BE2C (cell line): ENCODE measurements around the gene SCAMP2.

ENCODE experiments used
- DNase-seq: peaks from one replicate; pipeline ENCODE4 v3.0.0-alpha.2; 2020
- H3K27me3 ChIP-seq: fragments of 250-450 bp; sonication (Bioruptor Pico); 2 replicates; pipeline ENCODE4 v1.5.1; 2020; ENCODE audit warnings: mild to moderate bottlenecking
- H3K36me3 ChIP-seq: fragments of 250-450 bp; sonication (Bioruptor Pico); 2 replicates; pipeline ENCODE4 v1.5.1; 2020; ENCODE audit warnings: mild to moderate bottlenecking
- H3K4me1 ChIP-seq: fragments of 250-450 bp; sonication (Bioruptor Pico); 2 replicates; pipeline ENCODE4 v1.5.1; 2020
- H3K4me3 ChIP-seq: 2 replicates; pipeline ENCODE4 v1.5.1; 2011; ENCODE audit warnings: low read depth, low read length
- H3K9me3 ChIP-seq: fragments of 250-450 bp; sonication (Bioruptor Pico); 2 replicates; pipeline ENCODE4 v1.5.1; 2020
- TF ChIP-seq, protein P1 (sequence below): IDR thresholded peaks from 2 replicates; pipeline ENCODE4 v1.5.1; 2012; ENCODE audit warnings: mild to moderate bottlenecking, low read depth, low read length

SCAMP2 gene

DNA sequence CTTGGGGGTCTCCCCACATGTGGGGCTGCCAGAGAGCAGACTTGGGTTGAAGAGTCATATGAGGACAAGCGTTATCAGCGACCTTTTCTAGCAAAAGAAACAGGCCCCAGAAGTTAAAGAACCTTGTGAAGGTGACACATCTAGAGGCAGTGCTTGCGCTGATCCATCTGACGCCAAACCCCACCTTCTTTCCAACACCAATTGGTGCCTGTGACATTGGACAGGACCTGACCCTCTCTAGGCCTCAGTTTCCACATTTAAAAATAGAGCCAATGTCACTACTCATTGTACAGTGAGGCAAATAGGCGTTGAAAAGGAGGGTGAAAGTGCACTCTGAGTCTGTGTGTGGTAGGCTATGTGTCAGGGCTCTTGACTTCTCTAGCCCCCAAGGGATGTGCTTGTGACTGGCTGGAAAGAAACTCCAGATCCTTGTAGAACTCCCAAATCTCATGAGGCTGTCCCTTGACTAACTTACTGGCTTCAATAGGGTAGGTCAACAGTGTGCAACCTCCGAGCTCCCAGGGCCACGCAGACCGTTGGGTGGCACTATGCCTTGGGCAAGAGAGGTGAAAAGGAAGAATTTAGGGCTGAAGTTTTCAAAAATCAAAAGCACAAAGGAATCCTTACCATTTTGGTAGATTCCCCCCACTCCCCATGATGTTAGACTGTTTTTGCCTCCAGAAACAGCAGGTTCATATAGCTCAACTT, 34.2 kb upstream of the SCAMP2 start:
- Histone ChIP-seq H3K27me3 (no peaks in the 10 kb centered on the region), H3K4me1 (no peaks in the 10 kb centered on the region), H3K4me3 (peak overlapping the region; percentile 94), H3K36me3 (peaks cover 33% of the 10 kb centered on the region), H3K9me3 (no peaks in the 10 kb centered on the region)
- TF ChIP-seq, protein P1, sequence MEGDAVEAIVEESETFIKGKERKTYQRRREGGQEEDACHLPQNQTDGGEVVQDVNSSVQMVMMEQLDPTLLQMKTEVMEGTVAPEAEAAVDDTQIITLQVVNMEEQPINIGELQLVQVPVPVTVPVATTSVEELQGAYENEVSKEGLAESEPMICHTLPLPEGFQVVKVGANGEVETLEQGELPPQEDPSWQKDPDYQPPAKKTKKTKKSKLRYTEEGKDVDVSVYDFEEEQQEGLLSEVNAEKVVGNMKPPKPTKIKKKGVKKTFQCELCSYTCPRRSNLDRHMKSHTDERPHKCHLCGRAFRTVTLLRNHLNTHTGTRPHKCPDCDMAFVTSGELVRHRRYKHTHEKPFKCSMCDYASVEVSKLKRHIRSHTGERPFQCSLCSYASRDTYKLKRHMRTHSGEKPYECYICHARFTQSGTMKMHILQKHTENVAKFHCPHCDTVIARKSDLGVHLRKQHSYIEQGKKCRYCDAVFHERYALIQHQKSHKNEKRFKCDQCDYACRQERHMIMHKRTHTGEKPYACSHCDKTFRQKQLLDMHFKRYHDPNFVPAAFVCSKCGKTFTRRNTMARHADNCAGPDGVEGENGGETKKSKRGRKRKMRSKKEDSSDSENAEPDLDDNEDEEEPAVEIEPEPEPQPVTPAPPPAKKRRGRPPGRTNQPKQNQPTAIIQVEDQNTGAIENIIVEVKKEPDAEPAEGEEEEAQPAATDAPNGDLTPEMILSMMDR = no peak
- no peak for DNase-seq

DNA sequence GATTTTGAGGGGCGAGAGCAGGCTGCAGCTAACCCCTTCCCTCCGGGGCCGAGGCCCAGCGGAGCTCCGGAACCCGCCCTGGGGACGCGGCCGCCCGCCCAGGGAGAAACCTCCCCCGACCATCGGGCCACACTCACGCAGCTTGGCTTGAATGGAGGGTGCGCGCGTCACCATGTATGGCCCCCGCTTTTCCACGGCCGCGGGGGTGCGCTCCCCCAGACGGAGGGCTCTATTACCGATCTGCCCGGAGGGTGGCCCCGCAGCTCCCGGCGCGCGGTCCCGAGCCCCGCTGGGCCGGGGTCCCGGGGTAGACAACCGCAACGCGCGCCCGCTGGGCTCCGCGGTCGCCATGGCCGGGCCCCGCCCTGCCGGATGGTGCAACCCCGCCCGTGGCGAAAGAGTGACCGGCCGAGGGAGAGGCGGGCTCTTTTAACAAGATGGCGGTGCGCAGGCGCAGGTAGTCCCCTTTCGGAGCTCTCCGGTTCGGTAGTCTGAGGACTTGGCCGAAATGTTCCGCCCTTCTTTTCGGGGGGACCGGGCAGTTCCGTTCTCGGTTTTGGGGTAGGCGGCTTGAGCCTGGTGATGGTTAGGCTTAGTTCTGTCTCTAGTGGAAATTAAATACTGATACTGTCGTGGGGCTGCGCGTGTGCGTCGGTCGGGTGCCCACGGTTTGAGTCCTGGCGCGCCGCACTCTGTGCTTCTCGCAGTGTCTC, 33.4 kb upstream of the SCAMP2 start, which contains the start of gene FAM219B:
Gene FAM219B (minus strand): TSS at position 402 of the 713 bp plus-strand sequence. CDS start 51 bp downstream, at position 351.
- no peaks in the 10 kb centered on the region for H3K9me3 ChIP-seq
- DNase-seq = peak; percentile 94
- H3K4me1 ChIP-seq = no peaks in the 10 kb centered on the region
- peaks cover 34% of the 10 kb centered on the region for H3K36me3 ChIP-seq
- no peaks in the 10 kb centered on the region for H3K27me3 ChIP-seq
- peak within 1 kb of the TSS; percentile 94 for H3K4me3 ChIP-seq
- TF ChIP-seq, protein P1 = no peak

DNA sequence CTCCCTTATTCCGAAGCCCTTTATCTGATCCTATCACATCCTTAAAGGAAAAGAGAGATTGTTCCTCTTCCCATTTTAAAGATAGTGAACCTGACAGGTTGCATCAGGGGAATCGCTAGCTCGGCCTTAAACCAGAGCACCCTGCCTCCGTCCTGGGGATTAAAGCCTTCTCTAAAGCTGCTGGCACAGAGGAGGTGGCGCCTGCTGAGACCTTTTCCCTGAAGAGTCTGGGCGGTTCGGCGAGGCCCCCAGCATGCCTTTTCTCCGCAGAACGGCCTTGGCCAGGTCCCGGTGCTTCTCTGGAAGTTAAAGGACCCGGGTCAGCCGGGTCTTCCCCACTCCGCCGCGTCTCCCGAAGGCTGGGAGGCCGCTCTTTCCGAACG, 32.9 kb upstream of the SCAMP2 start:
- no peak for DNase-seq
- TF ChIP-seq, protein P1 = no peak
- H3K4me3 ChIP-seq = peak overlapping the region; percentile 94
- no peaks in the 10 kb centered on the region for H3K9me3 ChIP-seq
- H3K4me1 ChIP-seq = no peaks in the 10 kb centered on the region
- no peaks in the 10 kb centered on the region for H3K27me3 ChIP-seq
- H3K36me3 ChIP-seq = peaks cover 34% of the 10 kb centered on the region

DNA sequence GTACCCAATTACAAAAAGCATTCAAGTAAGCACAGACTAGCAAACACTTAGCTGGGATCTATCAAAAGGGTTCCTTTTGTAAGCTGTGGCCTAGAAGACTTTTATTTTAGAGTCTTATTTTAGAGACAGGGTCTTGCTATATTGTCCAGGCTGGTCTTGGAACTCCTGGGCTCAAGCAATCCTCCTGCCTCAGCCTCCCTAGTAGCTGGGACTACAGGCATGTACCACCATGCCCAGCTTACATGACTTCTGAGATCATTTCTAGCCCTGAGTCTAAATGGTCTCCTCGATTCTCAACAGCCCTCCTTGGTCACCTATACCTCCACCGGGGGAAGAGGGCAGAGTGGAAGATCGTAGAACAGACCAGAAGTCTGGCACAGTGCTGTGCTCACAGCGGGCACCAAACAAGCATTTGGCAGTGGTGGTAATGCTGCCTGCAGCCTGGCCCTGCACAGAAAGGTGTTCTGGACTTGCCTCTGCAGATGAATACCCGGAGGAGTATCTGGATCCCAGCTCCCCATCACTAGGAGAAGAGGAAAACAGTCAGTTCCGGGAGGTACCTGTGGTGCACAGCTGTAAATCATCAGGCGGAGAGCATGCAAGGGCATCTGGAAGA, 31.1 kb upstream of the SCAMP2 start:
- H3K36me3 ChIP-seq = peaks cover 48% of the 10 kb centered on the region
- H3K9me3 ChIP-seq = no peaks in the 10 kb centered on the region
- no peak overlapping the region for H3K4me3 ChIP-seq
- no peaks in the 10 kb centered on the region for H3K4me1 ChIP-seq
- TF ChIP-seq, protein P1 = no peak
- no peaks in the 10 kb centered on the region for H3K27me3 ChIP-seq
- DNase-seq = no peak

DNA sequence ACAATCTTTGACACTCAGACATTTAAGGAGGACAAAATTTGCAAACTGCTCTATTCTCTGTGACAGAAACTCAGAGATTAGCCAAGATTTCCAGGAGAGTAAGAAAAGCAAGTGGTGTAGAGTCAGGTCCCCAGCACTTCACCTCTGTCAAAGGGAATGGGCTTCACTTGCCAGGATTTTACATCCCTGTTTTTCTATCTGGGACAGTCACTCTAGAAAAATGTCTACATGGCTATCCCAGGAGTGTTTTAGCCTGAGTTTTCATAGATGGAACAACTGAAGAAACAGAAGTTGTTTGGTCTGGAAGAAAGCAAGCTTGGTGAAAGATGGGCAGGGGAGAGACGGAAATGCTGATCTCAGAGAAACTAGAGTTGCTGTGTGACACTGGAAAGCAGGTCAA, 30.5 kb upstream of the SCAMP2 start:
- TF ChIP-seq, protein P1 = no peak

More for the DNA sequence above, 30.5 kb upstream of the SCAMP2 start:
- no peak overlapping the region for H3K4me3 ChIP-seq
- H3K9me3 ChIP-seq = no peaks in the 10 kb centered on the region
- H3K27me3 ChIP-seq = no peaks in the 10 kb centered on the region
- H3K4me1 ChIP-seq = no peaks in the 10 kb centered on the region
- H3K36me3 ChIP-seq = peaks cover 53% of the 10 kb centered on the region
- DNase-seq = no peak
